ENCODE results near the gene EGF. TPM values are rescaled to one million over a fixed set of nuclear protein-coding genes. Genes with fewer than 3 reads are reported as not detected.

The EGF gene
- total RNA-seq, 1 experiment from 2014 or later, result not detected

DNA sequence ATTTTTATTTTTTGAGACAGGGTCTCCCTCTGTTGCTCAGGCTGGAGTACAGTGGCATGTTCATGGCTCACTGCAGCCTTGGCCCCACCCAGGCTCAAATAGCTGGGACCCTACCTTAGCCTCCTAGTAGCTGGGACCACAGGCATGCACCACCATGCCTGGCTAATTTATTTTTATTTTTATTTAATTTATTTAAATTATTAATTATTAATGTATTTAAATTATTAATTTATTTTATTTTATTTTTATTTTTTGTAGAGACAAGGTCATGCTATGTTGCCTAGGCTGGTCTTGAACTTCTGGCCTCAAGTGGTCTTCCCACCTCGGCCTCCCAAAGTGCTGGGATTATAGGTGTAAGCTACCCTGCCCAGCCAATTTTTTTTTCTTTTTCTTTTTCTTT, 69.3 kb downstream of the EGF start:
- no peaks in the 10 kb centered on the region for H3K9me3 ChIP-seq (ENCODE audit: control insufficient read depth, insufficient read depth, low read depth, low read length)
- intact Hi-C loops (cut with micrococcal nuclease; ENCODE audit: unreplicated experiment), result no loop called here
- POLR2A ChIA-PET, result no interaction called here
- no peak for TF ChIP-seq SIN3A (IDR thresholded peaks at IDR 0.05; ENCODE audit: borderline replicate concordance, insufficient read depth, low read depth, low read length)
- no peak for TF ChIP-seq POLR2AphosphoS5 (IDR thresholded peaks at IDR 0.05; ENCODE audit: low read depth, low read length)
- TF ChIP-seq, protein P1, sequence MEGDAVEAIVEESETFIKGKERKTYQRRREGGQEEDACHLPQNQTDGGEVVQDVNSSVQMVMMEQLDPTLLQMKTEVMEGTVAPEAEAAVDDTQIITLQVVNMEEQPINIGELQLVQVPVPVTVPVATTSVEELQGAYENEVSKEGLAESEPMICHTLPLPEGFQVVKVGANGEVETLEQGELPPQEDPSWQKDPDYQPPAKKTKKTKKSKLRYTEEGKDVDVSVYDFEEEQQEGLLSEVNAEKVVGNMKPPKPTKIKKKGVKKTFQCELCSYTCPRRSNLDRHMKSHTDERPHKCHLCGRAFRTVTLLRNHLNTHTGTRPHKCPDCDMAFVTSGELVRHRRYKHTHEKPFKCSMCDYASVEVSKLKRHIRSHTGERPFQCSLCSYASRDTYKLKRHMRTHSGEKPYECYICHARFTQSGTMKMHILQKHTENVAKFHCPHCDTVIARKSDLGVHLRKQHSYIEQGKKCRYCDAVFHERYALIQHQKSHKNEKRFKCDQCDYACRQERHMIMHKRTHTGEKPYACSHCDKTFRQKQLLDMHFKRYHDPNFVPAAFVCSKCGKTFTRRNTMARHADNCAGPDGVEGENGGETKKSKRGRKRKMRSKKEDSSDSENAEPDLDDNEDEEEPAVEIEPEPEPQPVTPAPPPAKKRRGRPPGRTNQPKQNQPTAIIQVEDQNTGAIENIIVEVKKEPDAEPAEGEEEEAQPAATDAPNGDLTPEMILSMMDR (IDR thresholded peaks at IDR 0.05), result no peak
- TF ChIP-seq, protein P2, sequence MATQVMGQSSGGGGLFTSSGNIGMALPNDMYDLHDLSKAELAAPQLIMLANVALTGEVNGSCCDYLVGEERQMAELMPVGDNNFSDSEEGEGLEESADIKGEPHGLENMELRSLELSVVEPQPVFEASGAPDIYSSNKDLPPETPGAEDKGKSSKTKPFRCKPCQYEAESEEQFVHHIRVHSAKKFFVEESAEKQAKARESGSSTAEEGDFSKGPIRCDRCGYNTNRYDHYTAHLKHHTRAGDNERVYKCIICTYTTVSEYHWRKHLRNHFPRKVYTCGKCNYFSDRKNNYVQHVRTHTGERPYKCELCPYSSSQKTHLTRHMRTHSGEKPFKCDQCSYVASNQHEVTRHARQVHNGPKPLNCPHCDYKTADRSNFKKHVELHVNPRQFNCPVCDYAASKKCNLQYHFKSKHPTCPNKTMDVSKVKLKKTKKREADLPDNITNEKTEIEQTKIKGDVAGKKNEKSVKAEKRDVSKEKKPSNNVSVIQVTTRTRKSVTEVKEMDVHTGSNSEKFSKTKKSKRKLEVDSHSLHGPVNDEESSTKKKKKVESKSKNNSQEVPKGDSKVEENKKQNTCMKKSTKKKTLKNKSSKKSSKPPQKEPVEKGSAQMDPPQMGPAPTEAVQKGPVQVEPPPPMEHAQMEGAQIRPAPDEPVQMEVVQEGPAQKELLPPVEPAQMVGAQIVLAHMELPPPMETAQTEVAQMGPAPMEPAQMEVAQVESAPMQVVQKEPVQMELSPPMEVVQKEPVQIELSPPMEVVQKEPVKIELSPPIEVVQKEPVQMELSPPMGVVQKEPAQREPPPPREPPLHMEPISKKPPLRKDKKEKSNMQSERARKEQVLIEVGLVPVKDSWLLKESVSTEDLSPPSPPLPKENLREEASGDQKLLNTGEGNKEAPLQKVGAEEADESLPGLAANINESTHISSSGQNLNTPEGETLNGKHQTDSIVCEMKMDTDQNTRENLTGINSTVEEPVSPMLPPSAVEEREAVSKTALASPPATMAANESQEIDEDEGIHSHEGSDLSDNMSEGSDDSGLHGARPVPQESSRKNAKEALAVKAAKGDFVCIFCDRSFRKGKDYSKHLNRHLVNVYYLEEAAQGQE (IDR thresholded peaks at IDR 0.05; ENCODE audit: insufficient read depth in 1 of 2, low read depth in 2 of 2, low read length in 1 of 2), result no peak
- H3K27me3 ChIP-seq (ENCODE audit: control insufficient read depth, insufficient read depth, low read length), result peaks cover 3% of the 10 kb centered on the region
- H3K4me3 ChIP-seq (ENCODE audit: low read depth in 2 of 2, low read length in 2 of 2), result no peak overlapping the region
- no peak for DNase-seq (ENCODE audit: low read depth, low spot score)
- no TSS peak for BruUV-seq (replicated peaks)
- ATAC-seq, result no peak
- CTCF ChIA-PET, result no interaction called here
- H3K27ac ChIP-seq (ENCODE audit: low read length), result no peak overlapping the region
- H3K4me1 ChIP-seq (ENCODE audit: control insufficient read depth, insufficient read depth, low read length), result no peaks in the 10 kb centered on the region
- no peaks in the 10 kb centered on the region for H3K36me3 ChIP-seq (ENCODE audit: control insufficient read depth, insufficient read depth, low read length)
- in situ Hi-C loops (cut with HindIII; ENCODE audit: low pct_unique_long_range_greater_than_20kb, low sequenced_read_pairs), result no loop called here

DNA sequence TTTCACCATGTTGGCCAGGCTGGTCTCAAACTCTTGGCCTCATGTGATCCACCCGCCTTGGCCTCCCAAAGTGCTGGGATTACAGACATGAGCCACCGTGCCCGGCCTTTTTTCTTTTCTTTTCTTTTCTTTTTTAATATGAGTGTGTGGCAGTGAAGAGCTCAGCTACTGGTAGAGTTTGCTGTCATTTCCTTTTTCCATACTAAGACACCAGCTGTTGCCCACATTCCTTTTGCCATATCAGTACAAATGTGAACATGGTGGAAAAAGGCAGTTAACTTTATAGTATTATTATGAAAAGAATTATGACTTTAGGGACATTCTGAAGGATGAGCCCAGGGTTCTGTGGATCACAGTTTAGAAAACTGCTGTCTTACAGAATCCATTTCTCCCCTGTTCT, 69.8 kb downstream of the EGF start:
- H3K36me3 ChIP-seq (ENCODE audit: control insufficient read depth, insufficient read depth, low read length), result no peaks in the 10 kb centered on the region
- CTCF ChIA-PET, result no interaction called here
- BruUV-seq (replicated peaks), result no TSS peak
- intact Hi-C loops (cut with micrococcal nuclease; ENCODE audit: unreplicated experiment), result no loop called here
- H3K4me3 ChIP-seq (ENCODE audit: low read depth in 2 of 2, low read length in 2 of 2), result no peak overlapping the region
- H3K27me3 ChIP-seq (ENCODE audit: control insufficient read depth, insufficient read depth, low read length), result peaks cover 3% of the 10 kb centered on the region
- no peak overlapping the region for H3K27ac ChIP-seq (ENCODE audit: low read length)
- DNase-seq (ENCODE audit: low read depth, low spot score), result no peak
- H3K4me1 ChIP-seq (ENCODE audit: control insufficient read depth, insufficient read depth, low read length), result no peaks in the 10 kb centered on the region
- in situ Hi-C loops (cut with HindIII; ENCODE audit: low pct_unique_long_range_greater_than_20kb, low sequenced_read_pairs), result no loop called here
- H3K9me3 ChIP-seq (ENCODE audit: control insufficient read depth, insufficient read depth, low read depth, low read length), result no peaks in the 10 kb centered on the region
- POLR2A ChIA-PET, result no interaction called here
- no peak for ATAC-seq
- TF ChIP-seq TCF7L2 (IDR thresholded peaks at IDR 0.05; ENCODE audit: low read depth, low read length), result no peak
- TF ChIP-seq SIN3A (IDR thresholded peaks at IDR 0.05; ENCODE audit: borderline replicate concordance, insufficient read depth, low read depth, low read length), result no peak
- TF ChIP-seq, protein P1 (IDR thresholded peaks at IDR 0.05), result no peak
- TF ChIP-seq POLR2AphosphoS5 (IDR thresholded peaks at IDR 0.05; ENCODE audit: low read depth, low read length), result no peak
- TF ChIP-seq, protein P2 (IDR thresholded peaks at IDR 0.05; ENCODE audit: insufficient read depth in 1 of 2, low read depth in 2 of 2, low read length in 1 of 2), result no peak
